Prostate gland (tissue), 2 donors: ENCODE data around the gene ODAPH.
"Not testable (repeated sequence)": the region's sequence is repeated elsewhere in the genome, so short reads cannot be mapped to it uniquely, and the experiment has no call there.

ENCODE experiments used
- CTCF ChIP-seq, 4 experiments: fragments of 200-600 bp in 2 of 4; fragments of 450-650 bp in 2 of 4; sonication (generic) in 2 of 4; IDR thresholded peaks; 1 replicate in 3 of 4; 2 replicates in 1 of 4; pipeline ENCODE4 v1.5.1; 2016 to 2019; ENCODE audit warnings: antibody characterized with exemption in 4 of 4, mild to moderate bottlenecking in 2 of 4, moderate library complexity in 2 of 4
- POLR2A ChIP-seq: fragments of 450-650 bp; IDR thresholded peaks from one replicate; pipeline ENCODE4 v1.6.1; 2016; ENCODE audit warnings: antibody characterized with exemption, mild to moderate bottlenecking

- not testable (repeated sequence) for TF ChIP-seq POLR2A; CTCF (IDR thresholded peaks at IDR 0.05)
Observed at GRCh38 chr4:75533339-75533887, 22.5 kb upstream of the ODAPH start.
